ENCODE measurements around the gene EDC3.

DNA sequence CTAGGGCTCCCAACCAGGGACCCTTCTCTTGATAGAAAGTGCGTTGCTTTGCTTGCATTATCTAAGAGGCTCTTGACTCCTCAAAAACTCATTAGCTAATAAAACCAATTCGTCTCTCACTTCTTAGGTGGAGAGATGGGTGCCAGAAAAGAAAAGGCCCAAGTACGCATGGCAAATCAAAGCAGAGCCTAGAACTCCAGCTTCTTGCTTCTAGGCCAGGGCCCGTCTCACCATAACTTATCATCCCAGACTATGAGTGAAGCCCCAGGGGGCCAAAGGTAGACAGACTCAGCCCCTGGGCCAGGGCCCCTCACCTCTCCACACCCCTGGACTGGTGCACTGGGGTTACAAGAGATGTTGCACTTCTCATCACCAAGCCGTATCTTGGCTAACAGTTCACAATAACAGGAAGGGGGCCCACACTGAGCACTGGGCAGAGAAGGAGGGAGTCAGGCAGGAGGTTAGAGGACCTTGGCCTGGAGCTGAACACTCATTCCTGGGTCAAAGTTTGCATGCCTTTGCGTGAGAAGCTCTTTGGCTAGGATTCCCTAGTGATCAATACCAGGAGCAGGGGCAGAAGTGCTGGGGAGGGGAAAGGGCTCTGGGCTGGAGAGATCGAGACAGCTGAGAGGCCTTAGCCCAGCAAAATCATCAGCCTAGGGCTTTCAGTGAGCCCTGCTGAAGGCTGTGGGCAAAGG lies 34.9 kb upstream of the EDC3 start:
- TF ChIP-seq CTCF (conservative IDR thresholded peaks at IDR 0.05; ENCODE audit: low read depth in 2 of 2) (no peak), REST (IDR thresholded peaks at IDR 0.05; ENCODE audit: unreplicated experiment) (no peak)

All from GM23338 (cell line).